HCT116 (cell line): Measurements from ENCODE around the gene MESD.

Experiments used
- EZH2 ChIP-seq: fragments of 200-600 bp; sonication (generic); IDR thresholded peaks from 2 replicates; pipeline ENCODE4 v1.6.1; 2017; ENCODE audit warnings: antibody characterized with exemption, mixed run types
- POLR2A ChIP-seq: IDR thresholded peaks from 2 replicates; pipeline ENCODE4 v1.7.0; 2011; ENCODE audit warnings: borderline replicate concordance; ENCODE audit not compliant: insufficient read depth, insufficient read length; ENCODE audit errors: extremely low read depth
- POLR2AphosphoS5 ChIP-seq: IDR thresholded peaks from 2 replicates; pipeline ENCODE4 v1.6.1; 2011; ENCODE audit warnings: mild to moderate bottlenecking, low read depth, low read length, moderate library complexity
- RAD21 ChIP-seq: IDR thresholded peaks from 2 replicates; pipeline ENCODE4 v1.6.1; 2012; ENCODE audit warnings: low read depth, mild to moderate bottlenecking
- TCF7L2 ChIP-seq: IDR thresholded peaks from 2 replicates; pipeline ENCODE4 v1.7.0; 2011; ENCODE audit warnings: borderline replicate concordance, inconsistent platforms; ENCODE audit not compliant: insufficient read depth, insufficient read length; ENCODE audit errors: extremely low read depth
- TF ChIP-seq, protein P1 (sequence below): IDR thresholded peaks from 2 replicates; pipeline ENCODE4 v1.6.1; 2012
- TF ChIP-seq, protein P2 (sequence below): IDR thresholded peaks from 2 replicates; pipeline ENCODE4 v1.6.1; 2012
- TF ChIP-seq, protein P3 (sequence below), 3 experiments: fragments of 200-600 bp in 1 of 3; sonication (generic) in 1 of 3; IDR thresholded peaks in 2 of 3; conservative IDR thresholded peaks in 1 of 3; 2 replicates each; pipeline ENCODE4 v1.5.1; 2012 to 2017; ENCODE audit warnings: low read depth in 2 of 3, low read length in 2 of 3, antibody characterized with exemption in 1 of 3, borderline replicate concordance in 1 of 3, control low read depth in 1 of 3, mild to moderate bottlenecking in 1 of 3, mixed read lengths in 1 of 3, mixed run types in 1 of 3, moderate library complexity in 1 of 3; ENCODE audit not compliant: insufficient read depth in 1 of 3

DNA sequence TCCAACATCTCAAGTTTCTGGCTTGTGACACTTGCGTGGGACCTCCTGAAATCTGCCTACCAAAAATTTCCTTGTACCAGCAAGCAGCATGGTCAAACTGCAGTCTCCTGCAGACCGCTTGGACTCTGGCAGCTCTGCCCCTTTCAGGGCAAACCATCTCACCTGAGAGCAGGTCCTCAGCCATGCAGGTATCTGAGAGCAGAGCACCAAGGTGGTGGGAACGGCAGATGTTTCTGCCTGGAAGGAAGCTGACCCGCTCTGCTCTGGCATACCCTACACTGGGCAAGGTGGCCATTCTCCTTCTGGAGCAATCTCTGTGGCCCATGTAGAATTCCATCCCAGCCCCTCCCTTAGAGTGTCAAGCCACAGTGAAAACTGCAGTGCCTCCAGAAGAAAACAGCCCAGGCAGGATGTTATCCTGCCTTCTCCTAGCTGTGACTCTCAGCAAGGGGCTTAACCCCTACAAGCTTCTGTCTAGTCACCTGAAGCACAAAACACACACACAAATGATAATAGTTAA is 21.6 kb downstream of the MESD start:
- TF ChIP-seq EZH2 (no peak), RAD21 (no peak), POLR2AphosphoS5 (no peak), TCF7L2 (no peak), POLR2A (no peak)
- TF ChIP-seq, protein P1, sequence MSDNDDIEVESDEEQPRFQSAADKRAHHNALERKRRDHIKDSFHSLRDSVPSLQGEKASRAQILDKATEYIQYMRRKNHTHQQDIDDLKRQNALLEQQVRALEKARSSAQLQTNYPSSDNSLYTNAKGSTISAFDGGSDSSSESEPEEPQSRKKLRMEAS: no peak
- TF ChIP-seq, protein P2, sequence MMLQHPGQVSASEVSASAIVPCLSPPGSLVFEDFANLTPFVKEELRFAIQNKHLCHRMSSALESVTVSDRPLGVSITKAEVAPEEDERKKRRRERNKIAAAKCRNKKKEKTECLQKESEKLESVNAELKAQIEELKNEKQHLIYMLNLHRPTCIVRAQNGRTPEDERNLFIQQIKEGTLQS: no peak
- TF ChIP-seq, protein P3, sequence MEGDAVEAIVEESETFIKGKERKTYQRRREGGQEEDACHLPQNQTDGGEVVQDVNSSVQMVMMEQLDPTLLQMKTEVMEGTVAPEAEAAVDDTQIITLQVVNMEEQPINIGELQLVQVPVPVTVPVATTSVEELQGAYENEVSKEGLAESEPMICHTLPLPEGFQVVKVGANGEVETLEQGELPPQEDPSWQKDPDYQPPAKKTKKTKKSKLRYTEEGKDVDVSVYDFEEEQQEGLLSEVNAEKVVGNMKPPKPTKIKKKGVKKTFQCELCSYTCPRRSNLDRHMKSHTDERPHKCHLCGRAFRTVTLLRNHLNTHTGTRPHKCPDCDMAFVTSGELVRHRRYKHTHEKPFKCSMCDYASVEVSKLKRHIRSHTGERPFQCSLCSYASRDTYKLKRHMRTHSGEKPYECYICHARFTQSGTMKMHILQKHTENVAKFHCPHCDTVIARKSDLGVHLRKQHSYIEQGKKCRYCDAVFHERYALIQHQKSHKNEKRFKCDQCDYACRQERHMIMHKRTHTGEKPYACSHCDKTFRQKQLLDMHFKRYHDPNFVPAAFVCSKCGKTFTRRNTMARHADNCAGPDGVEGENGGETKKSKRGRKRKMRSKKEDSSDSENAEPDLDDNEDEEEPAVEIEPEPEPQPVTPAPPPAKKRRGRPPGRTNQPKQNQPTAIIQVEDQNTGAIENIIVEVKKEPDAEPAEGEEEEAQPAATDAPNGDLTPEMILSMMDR (IDR thresholded peaks at IDR 0.05 in 2 of 3, conservative IDR thresholded peaks at IDR 0.05 in 1 of 3; ENCODE audit: borderline replicate concordance in 1 of 3, insufficient read depth in 1 of 3, low read depth in 2 of 3, low read length in 2 of 3): no peak
